ENCODE measurements around the gene KAT2A.

DNA sequence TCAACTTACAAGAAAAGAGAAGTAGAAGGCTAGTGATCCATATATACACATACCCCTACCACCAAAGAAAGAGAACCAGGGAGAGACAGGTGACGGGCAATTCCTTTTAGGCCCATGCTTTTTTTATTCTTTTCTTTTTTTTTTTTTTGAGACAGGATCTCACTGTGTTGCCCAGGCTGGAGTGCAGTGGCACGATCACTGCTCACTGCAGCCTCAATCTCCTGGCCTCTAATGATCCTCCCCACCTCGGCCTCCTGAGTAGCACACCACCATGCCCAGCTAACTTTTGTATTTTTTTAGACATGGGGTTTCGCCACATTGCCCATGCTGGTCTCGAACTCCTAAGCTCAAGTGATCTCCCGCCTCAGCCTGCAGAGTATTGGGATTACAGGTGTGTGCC is 6.2 kb upstream of the KAT2A start:
- TF ChIP-seq, protein P1, sequence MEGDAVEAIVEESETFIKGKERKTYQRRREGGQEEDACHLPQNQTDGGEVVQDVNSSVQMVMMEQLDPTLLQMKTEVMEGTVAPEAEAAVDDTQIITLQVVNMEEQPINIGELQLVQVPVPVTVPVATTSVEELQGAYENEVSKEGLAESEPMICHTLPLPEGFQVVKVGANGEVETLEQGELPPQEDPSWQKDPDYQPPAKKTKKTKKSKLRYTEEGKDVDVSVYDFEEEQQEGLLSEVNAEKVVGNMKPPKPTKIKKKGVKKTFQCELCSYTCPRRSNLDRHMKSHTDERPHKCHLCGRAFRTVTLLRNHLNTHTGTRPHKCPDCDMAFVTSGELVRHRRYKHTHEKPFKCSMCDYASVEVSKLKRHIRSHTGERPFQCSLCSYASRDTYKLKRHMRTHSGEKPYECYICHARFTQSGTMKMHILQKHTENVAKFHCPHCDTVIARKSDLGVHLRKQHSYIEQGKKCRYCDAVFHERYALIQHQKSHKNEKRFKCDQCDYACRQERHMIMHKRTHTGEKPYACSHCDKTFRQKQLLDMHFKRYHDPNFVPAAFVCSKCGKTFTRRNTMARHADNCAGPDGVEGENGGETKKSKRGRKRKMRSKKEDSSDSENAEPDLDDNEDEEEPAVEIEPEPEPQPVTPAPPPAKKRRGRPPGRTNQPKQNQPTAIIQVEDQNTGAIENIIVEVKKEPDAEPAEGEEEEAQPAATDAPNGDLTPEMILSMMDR (IDR thresholded peaks at IDR 0.05 in 2 of 3, conservative IDR thresholded peaks at IDR 0.05 in 1 of 3; ENCODE audit: insufficient read depth in 2 of 3, low read depth in 1 of 3, low read length in 3 of 3): no peak
- TF ChIP-seq PURB (CRISPR knock-in tag; IDR thresholded peaks at IDR 0.05; ENCODE audit: low read depth): no peak
- no peak for TF ChIP-seq EZH2 (IDR thresholded peaks at IDR 0.05; ENCODE audit: borderline replicate concordance, low read depth, low read length)
- no peak for TF ChIP-seq MTF1 (CRISPR knock-in tag; IDR thresholded peaks at IDR 0.05; ENCODE audit: borderline replicate concordance)
- TF ChIP-seq POLR2A (conservative IDR thresholded peaks at IDR 0.05): no peak
- no peak for TF ChIP-seq MAFK (IDR thresholded peaks at IDR 0.05; ENCODE audit: low read length)
- TF ChIP-seq ZEB2 (IDR thresholded peaks at IDR 0.05): no peak
